ENCODE data around the gene EBF4.

DNA sequence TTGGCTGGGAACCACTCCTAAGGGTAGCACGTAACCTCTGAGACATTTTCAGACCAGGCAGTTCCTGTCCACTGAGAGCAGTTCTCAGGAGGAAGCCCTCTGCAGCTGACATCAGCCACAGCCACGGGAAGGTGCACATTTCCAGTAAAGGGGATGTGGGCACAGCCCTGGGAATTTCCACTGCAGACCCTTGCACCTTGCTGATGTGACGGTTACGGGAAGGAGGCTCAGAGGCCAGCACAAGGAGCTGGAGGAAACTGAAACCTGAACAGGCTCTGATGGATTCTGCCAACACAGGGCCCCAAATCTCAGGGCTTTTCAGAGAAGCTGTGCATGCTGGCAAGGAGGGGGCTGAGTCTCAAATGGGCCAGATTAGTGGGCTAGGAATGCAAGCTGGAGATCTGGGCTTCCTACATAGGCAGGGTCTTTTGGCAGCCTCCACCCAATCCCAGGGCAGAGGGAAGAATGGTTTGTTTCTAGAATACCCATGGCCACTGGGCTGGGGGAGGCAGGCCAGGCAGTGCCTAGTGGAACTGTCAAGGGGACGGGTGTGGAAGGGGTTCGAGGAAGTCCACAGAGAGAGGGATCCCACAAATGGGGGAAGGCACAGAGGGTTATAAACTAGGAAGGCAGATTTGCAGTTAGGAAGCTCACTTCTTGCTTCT is 14.2 kb downstream of the EBF4 start:
- TF ChIP-seq, protein P1, sequence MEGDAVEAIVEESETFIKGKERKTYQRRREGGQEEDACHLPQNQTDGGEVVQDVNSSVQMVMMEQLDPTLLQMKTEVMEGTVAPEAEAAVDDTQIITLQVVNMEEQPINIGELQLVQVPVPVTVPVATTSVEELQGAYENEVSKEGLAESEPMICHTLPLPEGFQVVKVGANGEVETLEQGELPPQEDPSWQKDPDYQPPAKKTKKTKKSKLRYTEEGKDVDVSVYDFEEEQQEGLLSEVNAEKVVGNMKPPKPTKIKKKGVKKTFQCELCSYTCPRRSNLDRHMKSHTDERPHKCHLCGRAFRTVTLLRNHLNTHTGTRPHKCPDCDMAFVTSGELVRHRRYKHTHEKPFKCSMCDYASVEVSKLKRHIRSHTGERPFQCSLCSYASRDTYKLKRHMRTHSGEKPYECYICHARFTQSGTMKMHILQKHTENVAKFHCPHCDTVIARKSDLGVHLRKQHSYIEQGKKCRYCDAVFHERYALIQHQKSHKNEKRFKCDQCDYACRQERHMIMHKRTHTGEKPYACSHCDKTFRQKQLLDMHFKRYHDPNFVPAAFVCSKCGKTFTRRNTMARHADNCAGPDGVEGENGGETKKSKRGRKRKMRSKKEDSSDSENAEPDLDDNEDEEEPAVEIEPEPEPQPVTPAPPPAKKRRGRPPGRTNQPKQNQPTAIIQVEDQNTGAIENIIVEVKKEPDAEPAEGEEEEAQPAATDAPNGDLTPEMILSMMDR (IDR thresholded peaks at IDR 0.05), result no peak
- no peak for TF ChIP-seq POLR2A (IDR thresholded peaks at IDR 0.05)

Data from uterus (tissue), 2 donors.